WTC11 (cell line): ENCODE results near the gene KDM2A. TPM values are rescaled to one million over a fixed set of nuclear protein-coding genes. Genes with fewer than 3 reads are reported as not detected.
A peak's percentile ranks its signal among the peaks of the same experiment; 100 is the strongest.

ENCODE experiments used
- ATAC-seq: fragments of 200-7000 bp; cut with Tn5 transposase; 2 replicates; pipeline ENCODE4 v1.10.0; 2021; ENCODE audit warnings: mild to moderate bottlenecking, moderate library complexity
- CTCF ChIA-PET: fragments of 300-600 bp; sonication (Branson Sonifier 250); formaldehyde crosslinking; loops from one replicate; lab custom pipeline; 2021; ENCODE audit warnings: antibody characterized with exemption; lab: Charles Lee
- POLR2A ChIA-PET: fragments of 350-600 bp; sonication (Branson Sonifier 250); formaldehyde crosslinking; loops from one replicate; lab custom pipeline; 2021; ENCODE audit warnings: antibody characterized with exemption; lab: Charles Lee
- DNase-seq: peaks from one replicate; pipeline ENCODE4 v3.0.0; 2021; ENCODE audit warnings: low spot score
- H3K27ac Mint-ChIP-seq: 2 replicates; pipeline ENCODE4 v1.8.0; 2021; ENCODE audit warnings: mixed read lengths
- H3K27me3 Mint-ChIP-seq: 2 replicates; pipeline ENCODE4 v1.8.0; 2021; ENCODE audit warnings: low read depth, mild to moderate bottlenecking, moderate library complexity, mixed read lengths
- H3K36me3 Mint-ChIP-seq: 2 replicates; pipeline ENCODE4 v1.8.0; 2021; ENCODE audit warnings: mixed read lengths
- H3K4me1 Mint-ChIP-seq: 2 replicates; pipeline ENCODE4 v1.8.0; 2022; ENCODE audit warnings: mixed read lengths
- H3K4me3 Mint-ChIP-seq: 2 replicates; pipeline ENCODE4 v1.8.0; 2021; ENCODE audit warnings: mild to moderate bottlenecking, moderate library complexity, mixed read lengths
- H3K9me3 Mint-ChIP-seq: 2 replicates; pipeline ENCODE4 v1.8.0; 2021; ENCODE audit warnings: mixed read lengths
- ATF2 ChIP-seq: sonication (generic); formaldehyde crosslinking; IDR thresholded peaks from 2 replicates; pipeline ENCODE4 v1.8.1; 2022; ENCODE audit warnings: low read depth, missing genetic modification reagents, borderline replicate concordance
- CBFB ChIP-seq: sonication (generic); formaldehyde crosslinking; IDR thresholded peaks from 2 replicates; pipeline ENCODE4 v1.8.1; 2022; ENCODE audit warnings: mild to moderate bottlenecking, low read depth, missing genetic modification reagents
- E2F1 ChIP-seq: sonication (generic); formaldehyde crosslinking; IDR thresholded peaks from 2 replicates; pipeline ENCODE4 v1.8.0; 2022; ENCODE audit warnings: mild to moderate bottlenecking, missing genetic modification reagents
- GABPB1 ChIP-seq: sonication (generic); formaldehyde crosslinking; IDR thresholded peaks from 2 replicates; pipeline ENCODE4 v1.8.1; 2023; ENCODE audit warnings: mild to moderate bottlenecking, missing genetic modification reagents
- GRHL2 ChIP-seq: fragments of 250-450 bp; sonication (Bioruptor Pico); IDR thresholded peaks from 2 replicates; pipeline ENCODE4 v1.8.0; 2022; ENCODE audit warnings: mild to moderate bottlenecking, moderate library complexity; ENCODE audit not compliant: insufficient replicate concordance, severe bottlenecking
- IRF2 ChIP-seq: sonication (generic); formaldehyde crosslinking; IDR thresholded peaks from 2 replicates; pipeline ENCODE4 v1.8.0; 2022; ENCODE audit warnings: low read depth, missing genetic modification reagents, borderline replicate concordance
- JAZF1 ChIP-seq: fragments of 250-450 bp; sonication (Bioruptor Pico); IDR thresholded peaks from 2 replicates; pipeline ENCODE4 v1.9.0; 2021; ENCODE audit warnings: moderate library complexity, mild to moderate bottlenecking, inconsistent platforms
- MYBL2 ChIP-seq: sonication (generic); formaldehyde crosslinking; IDR thresholded peaks from 2 replicates; pipeline ENCODE4 v1.8.1; 2023; ENCODE audit warnings: mild to moderate bottlenecking, moderate library complexity, missing genetic modification reagents
- NFATC4 ChIP-seq: fragments of 250-450 bp; sonication (Bioruptor Pico); IDR thresholded peaks from 2 replicates; pipeline ENCODE4 v1.9.0; 2021; ENCODE audit warnings: mild to moderate bottlenecking
- PRRX2 ChIP-seq: fragments of 250-450 bp; sonication (Bioruptor Pico); IDR thresholded peaks from 2 replicates; pipeline ENCODE4 v1.8.0; 2021; ENCODE audit warnings: mild to moderate bottlenecking
- RELA ChIP-seq: sonication (generic); formaldehyde crosslinking; IDR thresholded peaks from 2 replicates; pipeline ENCODE4 v1.8.1; 2022; ENCODE audit warnings: missing genetic modification reagents, mild to moderate bottlenecking, borderline replicate concordance
- SMAD4 ChIP-seq: sonication (generic); formaldehyde crosslinking; IDR thresholded peaks from 2 replicates; pipeline ENCODE4 v1.8.0; 2022; ENCODE audit warnings: mild to moderate bottlenecking, missing genetic modification reagents
- USF1 ChIP-seq: sonication (generic); formaldehyde crosslinking; IDR thresholded peaks from 2 replicates; pipeline ENCODE4 v1.8.0; 2022; ENCODE audit warnings: mild to moderate bottlenecking, missing genetic modification reagents
- ZNF121 ChIP-seq: sonication (generic); formaldehyde crosslinking; IDR thresholded peaks from 2 replicates; pipeline ENCODE4 v1.8.0; 2023; ENCODE audit warnings: missing genetic modification reagents
- ZNF138 ChIP-seq: sonication (generic); formaldehyde crosslinking; conservative IDR thresholded peaks from 2 replicates; pipeline ENCODE4 v1.8.1; 2022; ENCODE audit warnings: mild to moderate bottlenecking, moderate library complexity, missing genetic modification reagents
- ZNF416 ChIP-seq: fragments of 250-450 bp; sonication (Bioruptor Pico); IDR thresholded peaks from 2 replicates; pipeline ENCODE4 v1.9.0; 2021; ENCODE audit warnings: mild to moderate bottlenecking, inconsistent platforms
- ZNF512 ChIP-seq: sonication (generic); formaldehyde crosslinking; IDR thresholded peaks from 2 replicates; pipeline ENCODE4 v1.8.1; 2022; ENCODE audit warnings: missing genetic modification reagents, borderline replicate concordance
- ZNF532 ChIP-seq: fragments of 250-450 bp; sonication (Bioruptor Pico); IDR thresholded peaks from 2 replicates; pipeline ENCODE4 v1.9.0; 2021; ENCODE audit warnings: mild to moderate bottlenecking, borderline replicate concordance
- ZNF671 ChIP-seq: fragments of 250-450 bp; sonication (Bioruptor Pico); IDR thresholded peaks from 2 replicates; pipeline ENCODE4 v1.8.0; 2021; ENCODE audit warnings: mild to moderate bottlenecking
- total RNA-seq: library from RNA; stranded (reverse); gene quantifications from 3 replicates; pipeline ENCODE4 v1.2.3, GENCODE V29; 2021

KDM2A gene
- total RNA-seq, 1 experiment from 2014 or later, result 58.0 TPM

GRCh38 chr11:67154726-67155125 lies 35.7 kb downstream of the KDM2A start:
- Mint-ChIP-seq H3K27ac (no peak overlapping the region), H3K27me3 (no peaks in the 10 kb centered on the region), H3K9me3 (no peaks in the 10 kb centered on the region), H3K36me3 (peaks cover 16% of the 10 kb centered on the region), H3K4me1 (peaks cover 9% of the 10 kb centered on the region), H3K4me3 (no peak overlapping the region)
- ATAC-seq (no peak), DNase-seq (no peak)
- CTCF ChIA-PET, result interaction anchor here (2.7 kb wide), 1 partner anchor 35 kb away, joined by 5 read pairs; the partner anchor contains the start of gene KDM2A
- TF ChIP-seq IRF2, result no peak
- no peak for TF ChIP-seq GRHL2 (CRISPR knock-in tag)
- no peak for TF ChIP-seq ZNF532 (CRISPR knock-in tag)
- no peak for TF ChIP-seq USF1 (CRISPR knock-in tag)
- TF ChIP-seq E2F1 (CRISPR knock-in tag), result no peak
- TF ChIP-seq RELA, result no peak
- no peak for TF ChIP-seq ATF2 (CRISPR knock-in tag)
- no peak for TF ChIP-seq NFATC4
- TF ChIP-seq ZNF138 (CRISPR knock-in tag), result no peak
- no peak for TF ChIP-seq MYBL2 (CRISPR knock-in tag)
- no peak for TF ChIP-seq SMAD4 (CRISPR knock-in tag)
- TF ChIP-seq PRRX2 (CRISPR knock-in tag), result no peak
- TF ChIP-seq GABPB1 (CRISPR knock-in tag), result no peak
- no peak for TF ChIP-seq JAZF1 (CRISPR knock-in tag)
- no peak for TF ChIP-seq ZNF512
- no peak for TF ChIP-seq ZNF416 (CRISPR knock-in tag)
- no peak for TF ChIP-seq CBFB (CRISPR knock-in tag)
- POLR2A ChIA-PET, result no interaction called here

- CTCF ChIA-PET, result interaction anchor here (0.6 to 1.5 kb wide), 3 partner anchors 16 to 77 kb away, joined by 3 to 5 read pairs (median 4); no protein-coding TSS in a partner anchor
- peaks cover 8% of the 10 kb centered on the region for H3K36me3 Mint-ChIP-seq
- POLR2A ChIA-PET, result no interaction called here
- H3K4me3 Mint-ChIP-seq, result no peak overlapping the region
- ATAC-seq (no peak), DNase-seq (no peak)
- no peak overlapping the region for H3K27ac Mint-ChIP-seq
- peaks cover 9% of the 10 kb centered on the region for H3K4me1 Mint-ChIP-seq
- no peaks in the 10 kb centered on the region for H3K27me3 Mint-ChIP-seq
- no peaks in the 10 kb centered on the region for H3K9me3 Mint-ChIP-seq
- TF ChIP-seq ZNF121 (CRISPR knock-in tag), result peak; percentile 81; the same call in 1 of the 2 replicates
- TF ChIP-seq ZNF671, result no peak
Observed at GRCh38 chr11:67157691-67158090, 38.6 kb downstream of the KDM2A start.
